Left lobe of liver (tissue), 2 donors: ENCODE data around the gene FAAH. TPM values are rescaled to one million over a fixed set of nuclear protein-coding genes. Genes with fewer than 3 reads are reported as not detected.

Experiments used
- ATAC-seq: fragments of 200-7000 bp; cut with Tn5 transposase; one replicate; pipeline ENCODE4 v1.9.1; 2020; ENCODE audit warnings: mild to moderate bottlenecking, moderate library complexity
- DNase-seq: peaks from one replicate; pipeline ENCODE4 v3.0.0-alpha.2; 2020; ENCODE audit warnings: low spot score
- total RNA-seq: library from RNA; stranded (reverse); gene quantifications from one replicate; pipeline ENCODE4 v1.2.1, GENCODE V29; 2021
- donor health status: DM: no; HTN: no; CAD: no; lungs with moderate emphysema.
- donor health status: DM: no; HTN: yes; CAD: no.

Gene FAAH
- total RNA-seq, 1 donor from 2014 or later: 38.9 TPM

GRCh38 chr1:46400421-46400820 lies 6.3 kb downstream of the FAAH start:
- ATAC-seq (no peak), DNase-seq (no peak)

- no peak for DNase-seq
- peak; percentile 14 for ATAC-seq
These were observed 7.2 kb downstream of the FAAH start for GRCh38 chr1:46401154-46401913.

GRCh38 chr1:46401964-46402626 lies 8.0 kb downstream of the FAAH start:
- ATAC-seq: peak; percentile 93

GRCh38 chr1:46403916-46404315 lies 9.8 kb downstream of the FAAH start:
- no peak for ATAC-seq
- no peak for DNase-seq

More at GRCh38 chr1:46401964-46402626, 8.0 kb downstream of the FAAH start:
- peak; percentile 87 for DNase-seq

GRCh38 chr1:46404482-46405196 lies 10.5 kb downstream of the FAAH start:
- DNase-seq (no peak), ATAC-seq (no peak)

- DNase-seq: no peak
These were observed 11.1 kb downstream of the FAAH start for GRCh38 chr1:46405197-46405555.

GRCh38 chr1:46405724-46406123 lies 11.6 kb downstream of the FAAH start:
- ATAC-seq (peak; percentile 2), DNase-seq (no peak)

More at GRCh38 chr1:46405197-46405555, 11.1 kb downstream of the FAAH start:
- no peak for ATAC-seq

- no peak for DNase-seq
These were observed 12.9 kb downstream of the FAAH start for GRCh38 chr1:46406881-46407608.

GRCh38 chr1:46407636-46408035 lies 13.5 kb downstream of the FAAH start:
- no peak for ATAC-seq

More at GRCh38 chr1:46406881-46407608, 12.9 kb downstream of the FAAH start:
- no peak for ATAC-seq

GRCh38 chr1:46408356-46409062 lies 14.4 kb downstream of the FAAH start:
- ATAC-seq (no peak), DNase-seq (no peak)

More at GRCh38 chr1:46407636-46408035, 13.5 kb downstream of the FAAH start:
- DNase-seq: no peak

GRCh38 chr1:46409063-46409372 lies 14.9 kb downstream of the FAAH start:
- ATAC-seq: no peak
- no peak for DNase-seq

- DNase-seq (no peak), ATAC-seq (no peak)
These were observed 16.3 kb downstream of the FAAH start for GRCh38 chr1:46410156-46411009.

- ATAC-seq (no peak), DNase-seq (no peak)
These were observed 16.9 kb downstream of the FAAH start for GRCh38 chr1:46411010-46411405.

- no peak for ATAC-seq
- no peak for DNase-seq
These were observed 17.7 kb downstream of the FAAH start for GRCh38 chr1:46411601-46412341.

GRCh38 chr1:46412893-46413595 lies 18.9 kb downstream of the FAAH start:
- ATAC-seq (no peak), DNase-seq (no peak)

- ATAC-seq (no peak), DNase-seq (no peak)
These were observed 19.5 kb downstream of the FAAH start for GRCh38 chr1:46413596-46413985.

- ATAC-seq (no peak), DNase-seq (no peak)
These were observed 21.4 kb downstream of the FAAH start for GRCh38 chr1:46415514-46415913.

- DNase-seq: peak; percentile 75
- ATAC-seq: peak; percentile 81
These were observed 24.9 kb downstream of the FAAH start for GRCh38 chr1:46418976-46419375.
